WI38 (cell line): ENCODE measurements around the gene USE1.

Experiments
- H3K4me3 ChIP-seq: 2 replicates; pipeline ENCODE4 v1.5.1; 2011; ENCODE audit warnings: low read depth, mild to moderate bottlenecking, control low read depth, low read length
- TF ChIP-seq, protein P1 (sequence below): IDR thresholded peaks from 2 replicates; pipeline ENCODE4 v1.5.1; 2012; ENCODE audit warnings: low read depth, mild to moderate bottlenecking, control low read depth, low read length

USE1 gene

DNA sequence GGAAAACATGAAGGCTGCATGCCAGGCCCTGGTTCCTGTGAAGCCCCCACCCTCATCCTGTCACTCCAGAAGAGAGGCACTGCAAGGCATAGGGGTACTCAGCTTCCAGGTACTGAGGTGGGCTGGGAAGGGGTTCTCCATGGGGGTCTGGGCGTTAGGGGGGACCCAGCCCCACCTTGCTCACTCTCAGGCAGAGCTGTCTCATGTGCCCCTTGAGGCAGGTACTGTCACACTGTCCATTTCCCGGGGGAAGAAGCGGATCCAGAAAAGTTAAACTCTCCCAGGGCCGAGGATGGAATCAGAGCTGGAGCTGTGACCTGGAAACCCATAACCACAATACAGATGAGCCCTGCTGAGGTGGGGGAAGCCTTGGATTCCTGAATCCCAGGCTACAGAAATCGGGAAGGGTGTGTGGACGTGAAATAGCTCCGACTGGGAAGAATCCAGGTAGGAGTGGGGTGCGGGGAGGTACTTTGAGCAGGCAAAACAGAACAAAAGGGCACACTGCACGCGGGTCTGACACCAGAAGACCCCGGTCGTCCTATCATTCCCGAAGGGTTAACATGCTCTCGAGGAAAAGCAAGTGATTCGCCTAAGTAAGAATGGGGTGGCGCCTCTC lies 540 bp upstream of the USE1 start:
- H3K4me3 ChIP-seq = peak overlapping the region; percentile 68
- TF ChIP-seq, protein P1, sequence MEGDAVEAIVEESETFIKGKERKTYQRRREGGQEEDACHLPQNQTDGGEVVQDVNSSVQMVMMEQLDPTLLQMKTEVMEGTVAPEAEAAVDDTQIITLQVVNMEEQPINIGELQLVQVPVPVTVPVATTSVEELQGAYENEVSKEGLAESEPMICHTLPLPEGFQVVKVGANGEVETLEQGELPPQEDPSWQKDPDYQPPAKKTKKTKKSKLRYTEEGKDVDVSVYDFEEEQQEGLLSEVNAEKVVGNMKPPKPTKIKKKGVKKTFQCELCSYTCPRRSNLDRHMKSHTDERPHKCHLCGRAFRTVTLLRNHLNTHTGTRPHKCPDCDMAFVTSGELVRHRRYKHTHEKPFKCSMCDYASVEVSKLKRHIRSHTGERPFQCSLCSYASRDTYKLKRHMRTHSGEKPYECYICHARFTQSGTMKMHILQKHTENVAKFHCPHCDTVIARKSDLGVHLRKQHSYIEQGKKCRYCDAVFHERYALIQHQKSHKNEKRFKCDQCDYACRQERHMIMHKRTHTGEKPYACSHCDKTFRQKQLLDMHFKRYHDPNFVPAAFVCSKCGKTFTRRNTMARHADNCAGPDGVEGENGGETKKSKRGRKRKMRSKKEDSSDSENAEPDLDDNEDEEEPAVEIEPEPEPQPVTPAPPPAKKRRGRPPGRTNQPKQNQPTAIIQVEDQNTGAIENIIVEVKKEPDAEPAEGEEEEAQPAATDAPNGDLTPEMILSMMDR = no peak

GRCh38 chr19:17216058-17216670 lies 1.0 kb downstream of the USE1 start:
- H3K4me3 ChIP-seq = no peak overlapping the region; the same call in 1 of the 2 replicates
- TF ChIP-seq, protein P1 = no peak

DNA sequence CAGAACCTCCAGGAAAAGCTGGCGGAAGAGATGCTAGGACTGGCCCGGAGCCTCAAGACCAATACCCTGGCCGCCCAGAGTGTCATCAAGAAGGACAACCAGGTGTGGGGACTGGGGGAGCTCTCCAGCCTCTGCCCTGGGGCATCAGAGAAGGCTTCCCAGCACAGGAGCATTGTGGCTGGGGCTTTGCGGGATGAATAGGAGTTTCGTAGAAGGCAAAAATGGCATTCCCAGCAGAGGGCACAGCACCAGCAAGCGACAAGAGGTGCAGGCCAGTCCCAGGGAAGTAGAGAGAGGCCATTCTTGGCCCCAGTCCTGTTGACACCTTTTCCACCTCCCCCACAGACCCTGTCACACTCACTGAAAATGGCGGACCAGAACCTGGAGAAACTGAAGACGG lies 4.1 kb downstream of the USE1 start:
- no peak overlapping the region for H3K4me3 ChIP-seq
- TF ChIP-seq, protein P1 = no peak

- TF ChIP-seq, protein P1 = no peak
- H3K4me3 ChIP-seq = no peak overlapping the region
Observed at GRCh38 chr19:17220207-17220758, 5.1 kb downstream of the USE1 start.

- no peak overlapping the region for H3K4me3 ChIP-seq
Observed at GRCh38 chr19:17225053-17225452, 9.9 kb downstream of the USE1 start.

DNA sequence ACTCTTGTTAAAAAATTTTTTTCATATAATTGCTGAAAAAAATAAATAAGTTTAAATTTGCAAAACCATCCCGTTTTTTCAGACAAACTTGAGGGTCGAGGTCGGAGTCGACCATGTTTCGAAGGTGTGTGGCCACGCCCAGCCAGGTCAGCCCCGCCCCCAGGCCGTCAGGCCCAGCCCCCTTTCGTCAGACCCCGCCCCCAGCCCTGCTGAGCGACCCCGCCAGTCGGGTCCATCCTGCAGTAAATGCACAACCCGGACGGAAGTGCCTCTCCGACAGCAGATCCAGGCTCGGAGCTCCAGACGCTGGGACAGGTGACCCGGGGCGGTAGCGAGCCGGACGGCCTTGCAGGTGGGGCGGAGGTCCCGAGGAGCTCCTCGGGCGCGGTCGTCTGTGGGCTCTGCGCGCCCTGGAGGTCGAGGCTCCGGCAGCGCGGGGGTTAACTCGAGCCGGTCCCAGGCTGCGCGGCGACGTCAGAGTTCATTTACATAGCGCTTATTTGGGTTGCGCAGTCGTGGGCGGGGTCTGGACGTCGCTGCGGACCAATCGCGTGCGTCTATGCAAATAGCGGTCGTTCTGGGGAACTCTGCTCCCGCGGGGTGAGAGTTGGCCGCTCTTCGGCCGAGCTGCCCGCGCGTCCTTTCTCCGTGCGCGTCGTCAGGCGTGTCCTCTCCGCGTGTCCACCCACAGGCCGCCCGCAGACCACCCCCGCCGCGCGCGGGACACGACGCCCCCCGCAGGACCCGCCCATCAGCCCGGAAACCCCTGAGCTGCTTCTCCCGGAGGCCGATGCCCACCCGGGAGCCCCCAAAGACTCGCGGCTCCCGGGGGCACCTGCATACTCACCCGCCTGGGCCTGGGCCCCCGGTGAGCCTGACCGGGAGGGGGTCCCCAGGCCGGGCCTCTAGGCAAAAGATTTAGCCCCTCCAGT lies 11.1 kb downstream of the USE1 start, which contains the start of gene OCEL1:
Gene OCEL1, plus strand, starts transcription at position 225 of the 932 bp plus-strand sequence. Its CDS starts 22 bp downstream, at position 247.
- TF ChIP-seq, protein P1 = no peak
- peak within 1 kb of the TSS; percentile 72 for H3K4me3 ChIP-seq

More at GRCh38 chr19:17225053-17225452, 9.9 kb downstream of the USE1 start:
- TF ChIP-seq, protein P1 = no peak
